Karpas-422 (cell line): Measurements from ENCODE around the gene USP34. TPM values are rescaled to one million over a fixed set of nuclear protein-coding genes. Genes with fewer than 3 reads are reported as not detected.

Experiments
- DNase-seq: peaks from one replicate; pipeline ENCODE4 v3.0.0-alpha.2; 2015
- H2AFZ ChIP-seq: fragments of 200-600 bp; sonication (generic); 2 replicates; pipeline ENCODE4 v1.6.1; 2014; ENCODE audit warnings: antibody characterized with exemption, low read length, mixed read lengths
- H3K27ac ChIP-seq: fragments of 200-600 bp; sonication (generic); 2 replicates; pipeline ENCODE4 v1.5.1; 2014; ENCODE audit warnings: mild to moderate bottlenecking, low read length, moderate library complexity
- H3K27me3 ChIP-seq: fragments of 200-600 bp; sonication (generic); 2 replicates; pipeline ENCODE4 v1.6.1; 2014; ENCODE audit warnings: low read length, mixed read lengths
- H3K36me3 ChIP-seq: fragments of 200-600 bp; sonication (generic); 2 replicates; pipeline ENCODE4 v1.6.1; 2014; ENCODE audit warnings: low read length, mixed read lengths; ENCODE audit not compliant: insufficient read depth
- H3K4me1 ChIP-seq: fragments of 200-600 bp; sonication (generic); 2 replicates; pipeline ENCODE4 v1.6.1; 2014; ENCODE audit warnings: mild to moderate bottlenecking, low read length, mixed read lengths
- H3K4me2 ChIP-seq: fragments of 200-600 bp; sonication (generic); 2 replicates; pipeline ENCODE4 v1.6.1; 2014; ENCODE audit warnings: low read length, low read depth, mild to moderate bottlenecking; ENCODE audit not compliant: poor library complexity, severe bottlenecking
- H3K4me3 ChIP-seq: fragments of 200-600 bp; sonication (generic); 2 replicates; pipeline ENCODE4 v1.5.1; 2014; ENCODE audit warnings: mild to moderate bottlenecking, antibody characterized with exemption, low read length, mixed read lengths
- H3K79me2 ChIP-seq: fragments of 200-600 bp; sonication (generic); 2 replicates; pipeline ENCODE4 v1.6.1; 2014; ENCODE audit warnings: mild to moderate bottlenecking, low read length, mixed read lengths
- H3K9ac ChIP-seq: fragments of 200-600 bp; sonication (generic); 2 replicates; pipeline ENCODE4 v1.6.0; 2014; ENCODE audit warnings: low read length
- H3K9me2 ChIP-seq: fragments of 200-600 bp; sonication (generic), shearing (Covaris generic); replicated peaks from 2 replicates; pipeline ENCODE4 v1.6.0; 2014; ENCODE audit warnings: mild to moderate bottlenecking, low read length, moderate library complexity; ENCODE audit not compliant: insufficient read depth
- H3K9me3 ChIP-seq: fragments of 300-700, 200-600 bp; sonication (generic); 2 replicates; pipeline ENCODE4 v1.6.1; 2014; ENCODE audit warnings: low read length, mixed read lengths
- H4K20me1 ChIP-seq: fragments of 200-600 bp; sonication (generic); 2 replicates; pipeline ENCODE4 v1.6.1; 2014; ENCODE audit warnings: mild to moderate bottlenecking, antibody characterized with exemption, low read length, low read depth; ENCODE audit not compliant: insufficient read depth
- total RNA-seq: library from RNA; depleted of rRNA; stranded (reverse); fragments of >200 nt; shearing (Covaris generic); gene quantifications from 2 replicates; pipeline ENCODE4 v1.2.3, GENCODE V29; 2014; ENCODE audit warnings: low replicate concordance

USP34 gene
- total RNA-seq, 1 experiment from 2014 or later = 376 TPM

DNA sequence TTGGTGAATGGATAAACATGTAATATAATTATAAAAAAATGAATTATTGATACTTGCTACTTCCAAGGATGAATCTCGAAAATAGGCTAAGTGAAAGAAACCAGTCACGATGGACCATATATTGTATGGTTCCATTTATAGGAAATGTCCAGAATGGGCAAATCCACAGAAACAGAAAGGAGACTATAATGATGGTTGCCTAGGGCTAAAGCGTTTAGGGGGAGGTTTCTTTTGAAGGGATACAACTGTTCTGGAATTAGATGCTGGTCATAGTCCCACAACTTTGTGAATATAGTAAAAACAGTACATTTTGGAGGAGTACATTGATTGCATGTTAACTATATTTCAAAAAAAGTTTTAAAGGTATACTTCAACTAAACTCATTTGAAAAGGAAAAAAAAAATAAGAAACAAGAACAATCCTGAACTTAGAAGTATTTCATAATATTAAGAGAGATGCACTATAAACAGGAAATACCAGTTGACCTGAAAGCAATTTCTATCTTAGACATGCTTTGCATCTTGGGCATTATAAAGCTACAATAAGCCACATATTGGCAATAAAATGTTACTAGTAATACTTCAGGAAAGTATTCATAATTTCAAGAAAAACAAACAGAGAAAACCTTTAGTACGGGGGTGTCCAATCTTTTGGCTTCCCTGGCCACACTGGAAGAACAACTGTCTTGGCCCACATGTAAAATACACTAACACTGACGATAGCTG is 178.9 kb downstream of the USP34 start:
- DNase-seq = no peak
- H3K9me3 ChIP-seq = no peaks in the 10 kb centered on the region
- H3K9me2 ChIP-seq = no peaks in the 10 kb centered on the region
- H3K4me2 ChIP-seq = no peak overlapping the region
- H4K20me1 ChIP-seq = no peaks in the 10 kb centered on the region
- no peak overlapping the region for H3K9ac ChIP-seq
- H3K4me3 ChIP-seq = no peak overlapping the region
- H3K27ac ChIP-seq = no peak overlapping the region
- peaks cover 14% of the 10 kb centered on the region for H3K4me1 ChIP-seq
- H2AFZ ChIP-seq = no peak overlapping the region
- H3K79me2 ChIP-seq = peaks cover 61% of the 10 kb centered on the region
- no peaks in the 10 kb centered on the region for H3K27me3 ChIP-seq
- peaks cover 63% of the 10 kb centered on the region for H3K36me3 ChIP-seq

DNA sequence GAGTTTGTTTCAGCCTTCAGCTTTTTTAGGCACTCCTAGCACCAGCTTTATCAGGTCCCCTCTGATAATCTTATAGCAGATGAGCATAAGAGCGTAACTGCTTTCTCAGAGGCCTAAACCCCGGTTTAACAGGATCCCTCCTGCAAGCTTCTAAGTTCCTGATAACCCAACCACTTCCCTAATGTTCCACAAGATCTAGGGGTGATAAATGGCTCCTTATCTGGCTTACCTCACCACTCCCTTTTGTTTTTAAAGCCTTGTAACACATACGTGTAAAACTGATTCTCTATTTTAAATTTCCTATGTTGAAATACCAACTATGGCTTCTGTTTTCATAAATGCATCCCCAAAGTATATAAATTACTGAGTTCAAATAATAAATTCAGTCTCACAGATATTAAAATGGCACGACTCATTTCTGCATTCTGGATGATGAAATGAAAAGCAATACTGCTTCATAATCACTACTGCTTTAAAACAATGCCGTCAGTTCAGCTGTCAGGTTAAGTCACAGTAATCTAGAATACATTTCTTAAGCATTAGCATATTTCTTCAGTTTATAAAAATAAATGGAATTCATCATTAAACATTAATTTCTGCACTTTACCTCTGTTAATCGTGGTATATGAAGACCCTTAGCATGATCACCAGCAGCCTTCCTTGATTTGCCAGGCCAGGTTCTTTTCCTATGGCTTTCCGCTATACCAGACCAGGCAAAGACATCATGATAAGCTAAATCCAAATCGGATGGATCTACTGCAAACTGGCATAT is 182.6 kb downstream of the USP34 start:
- Histone ChIP-seq H3K4me2 (no peak overlapping the region), H3K4me1 (peaks cover 14% of the 10 kb centered on the region), H3K27ac (no peak overlapping the region), H4K20me1 (no peaks in the 10 kb centered on the region), H3K9me2 (no peaks in the 10 kb centered on the region), H3K4me3 (no peak overlapping the region), H3K9me3 (no peaks in the 10 kb centered on the region), H3K79me2 (peaks cover 58% of the 10 kb centered on the region), H3K36me3 (peaks cover 46% of the 10 kb centered on the region), H2AFZ (no peak overlapping the region), H3K9ac (no peak overlapping the region), H3K27me3 (no peaks in the 10 kb centered on the region)
- DNase-seq = no peak

DNA sequence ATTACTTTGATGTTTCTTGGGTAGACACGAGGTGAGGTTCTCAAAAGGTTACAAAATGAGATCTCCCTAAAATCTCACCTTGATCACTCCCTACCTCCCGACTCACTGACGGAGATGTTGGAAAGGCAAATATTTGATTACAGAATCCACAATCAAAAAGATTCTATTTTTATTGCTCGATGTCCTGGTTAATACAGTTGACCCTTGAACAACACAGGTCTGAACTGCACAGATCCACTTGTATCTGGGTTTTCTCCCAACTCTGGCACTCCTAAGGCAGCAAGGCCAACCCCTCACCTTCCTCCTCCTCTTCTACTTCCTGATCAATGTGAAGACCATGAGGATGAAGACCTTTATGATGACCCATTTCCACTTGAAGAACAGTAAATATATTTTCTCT is 183.6 kb downstream of the USP34 start:
- H3K9me3 ChIP-seq = no peaks in the 10 kb centered on the region
- H3K27me3 ChIP-seq = no peaks in the 10 kb centered on the region
- H3K27ac ChIP-seq = no peak overlapping the region
- peaks cover 12% of the 10 kb centered on the region for H3K4me1 ChIP-seq
- no peak overlapping the region for H3K9ac ChIP-seq
- H2AFZ ChIP-seq = no peak overlapping the region
- no peaks in the 10 kb centered on the region for H4K20me1 ChIP-seq
- no peak for DNase-seq
- no peak overlapping the region for H3K4me3 ChIP-seq
- H3K79me2 ChIP-seq = peaks cover 60% of the 10 kb centered on the region
- H3K9me2 ChIP-seq = no peaks in the 10 kb centered on the region
- H3K4me2 ChIP-seq = no peak overlapping the region
- H3K36me3 ChIP-seq = peaks cover 51% of the 10 kb centered on the region

DNA sequence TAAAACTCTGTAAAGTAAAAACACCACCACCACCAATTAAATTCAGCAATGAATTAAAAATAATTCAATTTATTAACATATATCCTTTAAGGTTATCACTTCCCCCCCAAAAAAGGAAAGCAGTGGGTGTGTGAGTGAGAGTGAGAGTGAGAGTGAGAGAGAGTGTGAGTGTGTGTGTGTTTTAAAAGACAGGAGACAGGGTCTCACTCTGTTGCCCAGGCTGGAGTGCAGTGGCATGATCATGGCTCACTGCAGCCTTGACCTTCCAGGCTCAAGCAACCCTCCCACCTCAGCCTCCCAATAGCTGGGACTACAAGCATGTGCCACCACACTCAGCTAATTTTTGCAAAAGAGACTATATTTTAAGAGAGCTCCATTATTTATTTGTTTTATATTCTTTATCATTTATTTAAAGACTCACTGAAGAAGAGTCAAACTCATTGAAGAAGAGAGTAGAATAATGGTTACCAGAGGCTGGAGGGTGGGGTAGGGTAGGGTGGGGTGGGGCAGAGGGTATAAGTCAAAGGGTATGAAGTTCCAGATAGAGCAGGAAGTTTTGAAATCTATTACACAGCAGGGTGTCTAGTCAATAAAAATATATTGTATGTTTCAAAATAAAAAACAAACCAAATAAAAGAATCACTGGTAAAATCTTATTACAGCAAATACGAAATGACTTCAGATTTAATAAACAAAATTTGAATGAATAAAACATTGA is 187.3 kb downstream of the USP34 start:
- no peak for DNase-seq
- Histone ChIP-seq H3K79me2 (peaks cover 38% of the 10 kb centered on the region), H3K9ac (no peak overlapping the region), H3K9me2 (no peaks in the 10 kb centered on the region), H3K9me3 (no peaks in the 10 kb centered on the region), H3K27ac (no peak overlapping the region), H3K36me3 (peaks cover 52% of the 10 kb centered on the region; the same call in 1 of the 2 replicates), H3K4me3 (no peak overlapping the region), H2AFZ (no peak overlapping the region), H3K4me1 (no peaks in the 10 kb centered on the region), H3K4me2 (no peak overlapping the region), H4K20me1 (no peaks in the 10 kb centered on the region), H3K27me3 (no peaks in the 10 kb centered on the region)

DNA sequence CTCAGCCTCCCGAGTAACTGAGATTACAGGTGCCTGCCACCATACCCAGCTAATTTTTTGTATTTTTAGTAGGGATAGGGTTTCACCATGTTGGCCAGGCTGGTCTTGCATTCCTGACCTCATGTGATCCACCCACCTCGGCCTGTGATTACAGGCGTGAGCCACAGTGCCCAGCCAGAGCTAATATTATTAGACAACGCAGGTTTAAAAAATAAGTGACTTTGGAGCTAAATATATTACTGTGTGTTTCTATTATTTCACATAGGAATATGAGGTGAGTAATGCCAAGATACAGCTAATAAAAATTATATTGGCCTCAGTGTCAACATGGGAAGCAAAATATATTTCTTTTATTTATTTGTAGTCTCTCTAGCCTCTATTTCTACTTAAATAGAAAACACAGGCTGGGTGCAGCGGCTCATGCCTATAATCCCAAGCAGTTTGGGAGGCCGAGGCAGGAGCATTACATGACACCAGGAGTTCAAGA is 188.7 kb downstream of the USP34 start:
- Histone ChIP-seq H3K9me3 (no peaks in the 10 kb centered on the region), H3K36me3 (peaks cover 51% of the 10 kb centered on the region; the same call in 1 of the 2 replicates), H3K27ac (no peak overlapping the region), H3K9ac (no peak overlapping the region), H3K27me3 (no peaks in the 10 kb centered on the region), H3K4me3 (no peak overlapping the region), H3K9me2 (no peaks in the 10 kb centered on the region), H2AFZ (no peak overlapping the region), H3K79me2 (peaks cover 25% of the 10 kb centered on the region), H3K4me2 (no peak overlapping the region), H4K20me1 (no peaks in the 10 kb centered on the region), H3K4me1 (no peaks in the 10 kb centered on the region)
- DNase-seq = no peak

DNA sequence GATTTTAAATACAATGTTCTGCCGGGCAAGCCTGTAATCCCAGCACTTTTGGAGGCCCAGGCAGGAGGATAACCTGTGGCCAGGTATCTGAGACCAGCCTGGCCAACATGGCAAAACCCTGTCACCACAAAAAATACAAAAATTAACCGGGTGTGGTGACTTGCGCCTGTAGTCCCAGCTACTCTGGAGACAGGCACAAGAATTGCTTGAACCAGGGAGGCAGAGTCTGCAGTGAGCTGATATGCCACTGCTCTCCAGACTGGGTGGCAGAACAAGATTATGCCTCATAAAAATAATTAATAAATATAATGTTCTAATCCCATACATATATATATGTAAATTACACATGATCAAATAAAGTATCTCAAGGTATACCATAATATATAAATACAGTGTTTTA is 189.6 kb downstream of the USP34 start:
- peaks cover 20% of the 10 kb centered on the region for H3K79me2 ChIP-seq
- no peaks in the 10 kb centered on the region for H3K27me3 ChIP-seq
- H3K27ac ChIP-seq = no peak overlapping the region
- H3K4me2 ChIP-seq = no peak overlapping the region
- H3K4me1 ChIP-seq = no peaks in the 10 kb centered on the region
- peaks cover 47% of the 10 kb centered on the region; the same call in 1 of the 2 replicates for H3K36me3 ChIP-seq
- no peaks in the 10 kb centered on the region for H3K9me2 ChIP-seq
- H4K20me1 ChIP-seq = no peaks in the 10 kb centered on the region
- H3K9ac ChIP-seq = no peak overlapping the region
- H2AFZ ChIP-seq = no peak overlapping the region
- H3K9me3 ChIP-seq = no peaks in the 10 kb centered on the region
- DNase-seq = no peak
- H3K4me3 ChIP-seq = no peak overlapping the region

DNA sequence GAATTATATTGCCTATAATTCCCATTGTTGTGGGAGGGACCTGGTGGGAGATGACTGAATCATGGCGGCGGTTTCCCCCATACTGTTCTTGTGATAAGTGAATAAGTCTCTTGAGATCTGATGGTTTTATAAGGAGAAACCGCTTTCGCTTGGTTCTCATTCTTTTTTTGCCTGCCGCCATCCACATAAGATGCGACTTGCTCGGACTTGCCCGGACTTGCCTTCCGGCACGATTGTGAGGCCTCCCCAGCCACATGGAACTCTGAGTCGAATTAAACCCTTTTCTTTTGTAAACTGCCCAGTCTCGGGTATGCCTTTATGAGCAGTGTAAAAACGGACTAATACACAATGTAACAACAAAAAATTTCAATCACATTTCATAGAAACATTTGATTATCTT is 193.1 kb downstream of the USP34 start:
- Histone ChIP-seq H3K9me2 (no peaks in the 10 kb centered on the region), H3K9me3 (no peaks in the 10 kb centered on the region)

More for the DNA sequence above, 193.1 kb downstream of the USP34 start:
- no peak overlapping the region for H3K4me2 ChIP-seq
- H3K27me3 ChIP-seq = no peaks in the 10 kb centered on the region
- peaks cover 46% of the 10 kb centered on the region; the same call in 1 of the 2 replicates for H3K36me3 ChIP-seq
- no peak overlapping the region for H3K27ac ChIP-seq
- no peak overlapping the region for H2AFZ ChIP-seq
- H3K4me1 ChIP-seq = no peaks in the 10 kb centered on the region
- H4K20me1 ChIP-seq = no peaks in the 10 kb centered on the region
- peaks cover 19% of the 10 kb centered on the region for H3K79me2 ChIP-seq
- no peak overlapping the region for H3K9ac ChIP-seq
- DNase-seq = no peak
- no peak overlapping the region for H3K4me3 ChIP-seq
